A549 (cell line): Measurements from ENCODE around the gene PHRF1. TPM values are rescaled to one million over a fixed set of nuclear protein-coding genes. Genes with fewer than 3 reads are reported as not detected.

Experiments
- ATAC-seq, 2 experiments: fragments of 200-7000 bp in 1 of 2; fragments of >200 bp in 1 of 2; cut with Nextera tagmentation in 1 of 2; cut with Tn5 transposase in 1 of 2; 3 replicates each; pipeline versions ENCODE4 v1.8.0 to v1.9.1; 2018 to 2020; ENCODE audit warnings: mild to moderate bottlenecking in 1 of 2, moderate library complexity in 1 of 2
- CTCF ChIA-PET: fragments of 300-600 bp; sonication (Branson Sonifier 250); formaldehyde crosslinking; extraction: SDS; loops from one replicate; lab custom pipeline; 2021; ENCODE audit warnings: antibody characterized with exemption, inconsistent platforms; lab: Yijun Ruan, JAX
- POLR2A ChIA-PET: fragments of 350-600 bp; formaldehyde crosslinking; extraction: SDS; loops from one replicate; lab custom pipeline; 2021; ENCODE audit warnings: antibody characterized with exemption, inconsistent platforms; lab: Yijun Ruan, JAX
- DNase-seq, 2 experiments: peaks; one replicate each; pipeline versions ENCODE4 v3.0.0 to v3.0.0-alpha.2; 2011 to 2016; ENCODE audit warnings: low read depth in 1 of 2, low spot score in 1 of 2
- FAIRE-seq: peaks from 2 replicates; lab custom pipeline; 2011; peaks lifted over from hg19 to GRCh38; lab: Jason Lieb, UNC
- H3K27ac ChIP-seq, 2 experiments: fragments of >200 bp; sonication (Bioruptor Twin); formaldehyde crosslinking; 3 replicates each; pipeline ENCODE4 v1.5.1; 2016 to 2017
- H3K4me1 ChIP-seq: fragments of >200 bp; sonication (Bioruptor Twin); formaldehyde crosslinking; 3 replicates; pipeline ENCODE4 v1.6.1; 2016
- H3K4me2 ChIP-seq: fragments of >200 bp; sonication (Bioruptor Twin); formaldehyde crosslinking; 3 replicates; pipeline ENCODE4 v1.6.1; 2016
- H3K4me3 ChIP-seq: fragments of >200 bp; sonication (Bioruptor Twin); formaldehyde crosslinking; 3 replicates; pipeline ENCODE4 v1.5.1; 2016
- H3K9me3 ChIP-seq: fragments of >200 bp; sonication (Bioruptor Twin); formaldehyde crosslinking; 3 replicates; pipeline ENCODE4 v1.6.1; 2016
- CEBPB ChIP-seq, 2 experiments: fragments of >200 bp in 1 of 2; sonication (Bioruptor Twin) in 1 of 2; formaldehyde crosslinking in 1 of 2; IDR thresholded peaks; 2 replicates each; pipeline ENCODE4 v1.6.1; 2012 to 2016
- E2F6 ChIP-seq: IDR thresholded peaks from 2 replicates; pipeline ENCODE4 v1.6.1; 2012; ENCODE audit warnings: low read depth, borderline replicate concordance
- EHF ChIP-seq: fragments of 250-450 bp; sonication (Bioruptor Pico); IDR thresholded peaks from 2 replicates; pipeline ENCODE4 v1.5.0; 2020; ENCODE audit warnings: mild to moderate bottlenecking
- ESRRA ChIP-seq: fragments of 150-350 bp; IDR thresholded peaks from 2 replicates; pipeline ENCODE4 v1.6.1; 2014; ENCODE audit warnings: mild to moderate bottlenecking, low read length, borderline replicate concordance
- HES2 ChIP-seq: fragments of >200 bp; sonication (Bioruptor Twin); formaldehyde crosslinking; IDR thresholded peaks from 2 replicates; pipeline ENCODE4 v1.6.1; 2016
- HMGXB4 ChIP-seq: fragments of 250-450 bp; sonication (Bioruptor Pico); IDR thresholded peaks from 2 replicates; pipeline ENCODE4 v1.5.0; 2021; ENCODE audit warnings: mild to moderate bottlenecking, moderate library complexity, borderline replicate concordance
- HOXA7 ChIP-seq: fragments of 250-450 bp; sonication (Bioruptor Pico); IDR thresholded peaks from 2 replicates; pipeline ENCODE4 v1.5.0; 2020; ENCODE audit warnings: mild to moderate bottlenecking, moderate library complexity
- JUNB ChIP-seq: fragments of >200 bp; sonication (Bioruptor Twin); formaldehyde crosslinking; IDR thresholded peaks from 2 replicates; pipeline ENCODE4 v1.6.1; 2016
- KDM5A ChIP-seq: fragments of 200-600 bp; sonication (generic); IDR thresholded peaks from 2 replicates; pipeline ENCODE4 v1.6.1; 2016; ENCODE audit warnings: antibody characterized with exemption, mild to moderate bottlenecking
- MAZ ChIP-seq: fragments of 150-350 bp; IDR thresholded peaks from 2 replicates; pipeline ENCODE4 v1.6.1; 2014; ENCODE audit warnings: antibody characterized with exemption, low read depth, low read length, borderline replicate concordance
- NFE2L2 ChIP-seq: fragments of 150-350 bp; conservative IDR thresholded peaks from 2 replicates; pipeline ENCODE4 v1.6.1; 2014; ENCODE audit warnings: low read length
- POLR2A ChIP-seq: IDR thresholded peaks from 2 replicates; pipeline ENCODE4 v1.6.1; 2012; ENCODE audit warnings: mild to moderate bottlenecking, low read length
- RAD21 ChIP-seq, 2 experiments: fragments of >200 bp in 1 of 2; sonication (Bioruptor Twin) in 1 of 2; formaldehyde crosslinking in 1 of 2; IDR thresholded peaks in 1 of 2; conservative IDR thresholded peaks in 1 of 2; 2 replicates in 1 of 2; 3 replicates in 1 of 2; pipeline ENCODE4 v1.6.1; 2012 to 2018; ENCODE audit warnings: inconsistent platforms in 1 of 2
- RARB ChIP-seq: fragments of 250-450 bp; sonication (Bioruptor Pico); IDR thresholded peaks from 2 replicates; pipeline ENCODE4 v1.8.0; 2021; ENCODE audit warnings: mild to moderate bottlenecking, moderate library complexity
- RCOR1 ChIP-seq: fragments of 150-350 bp; IDR thresholded peaks from 2 replicates; pipeline ENCODE4 v1.6.1; 2014; ENCODE audit warnings: antibody characterized with exemption, low read length, low read depth
- SMC3 ChIP-seq: fragments of >200 bp; sonication (Bioruptor Twin); formaldehyde crosslinking; IDR thresholded peaks from 3 replicates; pipeline ENCODE4 v1.6.1; 2018; ENCODE audit warnings: inconsistent platforms
- SREBF2 ChIP-seq: fragments of 450-650 bp; IDR thresholded peaks from 2 replicates; pipeline ENCODE4 v1.6.1; 2014; ENCODE audit warnings: mild to moderate bottlenecking, moderate library complexity
- TFCP2L1 ChIP-seq: fragments of 250-450 bp; sonication (Bioruptor Pico); IDR thresholded peaks from 2 replicates; pipeline ENCODE4 v1.5.0; 2021; ENCODE audit warnings: mild to moderate bottlenecking
- TP53 ChIP-seq: fragments of 250-450 bp; sonication (Bioruptor Pico); IDR thresholded peaks from 2 replicates; pipeline ENCODE4 v1.5.0; 2021; ENCODE audit warnings: mild to moderate bottlenecking, moderate library complexity
- ZFP36 ChIP-seq: fragments of 450-650 bp; IDR thresholded peaks from 2 replicates; pipeline ENCODE4 v1.6.1; 2014; ENCODE audit warnings: borderline replicate concordance; ENCODE audit not compliant: partially characterized antibody
- ZSCAN20 ChIP-seq: fragments of 250-450 bp; sonication (Bioruptor Pico); IDR thresholded peaks from 2 replicates; pipeline ENCODE4 v1.8.0; 2022; ENCODE audit warnings: mild to moderate bottlenecking, moderate library complexity
- WGBS: methylation state at CpG from one replicate; pipeline ENCODE4 v1.1.6; 2017; ENCODE audit errors: missing lambda C conversion rate; 5-methylcytosine and 5-hydroxymethylcytosine counted together
- polyA plus RNA-seq, 4 experiments: library from polyadenylated mRNA; depleted of rRNA in 3 of 4; stranded (reverse); fragments of >200 nt; fragmentation: RNase III in 1 of 4; extraction: RNeasy Plus Mini Kit Qiagen cat#74134 plus additional on column Dnase treatment in 1 of 4; gene quantifications; 2 replicates in 3 of 4; 3 replicates in 1 of 4; pipeline ENCODE4 v1.2.3, GENCODE V29; 2011 to 2017
- TF ChIP-seq, protein P1 (sequence below): fragments of 200-600 bp; sonication (generic); IDR thresholded peaks from 2 replicates; pipeline ENCODE4 v1.6.1; 2016; ENCODE audit warnings: antibody characterized with exemption, mild to moderate bottlenecking, moderate library complexity

PHRF1 gene
- polyA plus RNA-seq, 2 of the 4 experiments (the other 2 are of a cell fraction), result 10.8 to 25.3 TPM

- H3K4me3 ChIP-seq, result no peak overlapping the region
- H3K4me2 ChIP-seq, result no peak overlapping the region
- CTCF ChIA-PET, result interaction anchor here (1.2 kb wide), 1 partner anchor 9 kb away, joined by 3 read pairs; no protein-coding TSS in a partner anchor
- no peak for ATAC-seq
- no peak overlapping the region for H3K27ac ChIP-seq
- H3K9me3 ChIP-seq, result no peaks in the 10 kb centered on the region
- H3K4me1 ChIP-seq, result peaks cover 21% of the 10 kb centered on the region
- POLR2A ChIA-PET, result no interaction called here
- TF ChIP-seq TP53 (CRISPR knock-in tag) (no peak), HOXA7 (CRISPR knock-in tag) (no peak)
- TF ChIP-seq, protein P1, sequence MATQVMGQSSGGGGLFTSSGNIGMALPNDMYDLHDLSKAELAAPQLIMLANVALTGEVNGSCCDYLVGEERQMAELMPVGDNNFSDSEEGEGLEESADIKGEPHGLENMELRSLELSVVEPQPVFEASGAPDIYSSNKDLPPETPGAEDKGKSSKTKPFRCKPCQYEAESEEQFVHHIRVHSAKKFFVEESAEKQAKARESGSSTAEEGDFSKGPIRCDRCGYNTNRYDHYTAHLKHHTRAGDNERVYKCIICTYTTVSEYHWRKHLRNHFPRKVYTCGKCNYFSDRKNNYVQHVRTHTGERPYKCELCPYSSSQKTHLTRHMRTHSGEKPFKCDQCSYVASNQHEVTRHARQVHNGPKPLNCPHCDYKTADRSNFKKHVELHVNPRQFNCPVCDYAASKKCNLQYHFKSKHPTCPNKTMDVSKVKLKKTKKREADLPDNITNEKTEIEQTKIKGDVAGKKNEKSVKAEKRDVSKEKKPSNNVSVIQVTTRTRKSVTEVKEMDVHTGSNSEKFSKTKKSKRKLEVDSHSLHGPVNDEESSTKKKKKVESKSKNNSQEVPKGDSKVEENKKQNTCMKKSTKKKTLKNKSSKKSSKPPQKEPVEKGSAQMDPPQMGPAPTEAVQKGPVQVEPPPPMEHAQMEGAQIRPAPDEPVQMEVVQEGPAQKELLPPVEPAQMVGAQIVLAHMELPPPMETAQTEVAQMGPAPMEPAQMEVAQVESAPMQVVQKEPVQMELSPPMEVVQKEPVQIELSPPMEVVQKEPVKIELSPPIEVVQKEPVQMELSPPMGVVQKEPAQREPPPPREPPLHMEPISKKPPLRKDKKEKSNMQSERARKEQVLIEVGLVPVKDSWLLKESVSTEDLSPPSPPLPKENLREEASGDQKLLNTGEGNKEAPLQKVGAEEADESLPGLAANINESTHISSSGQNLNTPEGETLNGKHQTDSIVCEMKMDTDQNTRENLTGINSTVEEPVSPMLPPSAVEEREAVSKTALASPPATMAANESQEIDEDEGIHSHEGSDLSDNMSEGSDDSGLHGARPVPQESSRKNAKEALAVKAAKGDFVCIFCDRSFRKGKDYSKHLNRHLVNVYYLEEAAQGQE, result no peak
- TF ChIP-seq, all 56 proteins: peak for 0
- DNase-seq (no peak), FAIRE-seq (no peak)
- 87% methylated on average over 18 of the region's 24 CpGs for WGBS
These were observed 42.8 kb downstream of the PHRF1 start for GRCh38 chr11:618856-619627.

DNA sequence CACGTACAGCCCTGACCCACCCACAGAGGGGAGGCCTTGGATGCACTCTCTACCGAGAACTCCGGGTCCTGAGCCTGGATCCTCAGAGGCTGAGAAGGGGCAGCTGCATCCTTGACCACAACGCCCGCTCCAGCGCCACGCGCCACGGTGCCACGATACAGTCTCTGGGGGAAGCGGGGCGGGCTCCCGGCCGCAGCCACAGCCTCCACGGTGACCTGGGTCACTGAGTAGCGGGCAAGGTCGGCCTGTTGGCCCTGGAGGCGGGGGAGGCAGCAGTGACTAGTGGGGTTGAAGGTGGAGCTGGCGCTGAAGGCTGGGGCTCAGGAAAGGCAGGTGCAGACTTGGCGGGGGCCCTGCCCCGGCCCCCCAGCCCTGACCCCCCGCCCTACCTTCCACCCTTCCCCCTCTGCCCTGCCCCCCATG lies 43.4 kb downstream of the PHRF1 start:
- 87% methylated on average over 14 of the region's 22 CpGs for WGBS
- ChIA-PET CTCF (interaction anchor here (1.2 kb wide), 1 partner anchor 9 kb away, joined by 3 read pairs; no protein-coding TSS in a partner anchor), POLR2A (no interaction called here)
- no peak overlapping the region for H3K4me2 ChIP-seq
- no peak for DNase-seq
- no peaks in the 10 kb centered on the region for H3K9me3 ChIP-seq
- peaks cover 27% of the 10 kb centered on the region for H3K4me1 ChIP-seq
- no peak overlapping the region for H3K27ac ChIP-seq
- no peak for FAIRE-seq
- ATAC-seq, result no peak
- TF ChIP-seq HES2 (no peak), E2F6 (no peak), CEBPB (IDR thresholded peaks at IDR 0.05) (no peak), MAZ (no peak), ESRRA (no peak), SMC3 (no peak), ZSCAN20 (CRISPR knock-in tag) (no peak), RCOR1 (no peak), TP53 (CRISPR knock-in tag) (no peak), EHF (CRISPR knock-in tag) (no peak), SREBF2 (no peak), KDM5A (no peak), RARB (CRISPR knock-in tag) (no peak), TFCP2L1 (CRISPR knock-in tag) (no peak), JUNB (no peak), HMGXB4 (no peak), NFE2L2 (no peak), RAD21 (conservative IDR thresholded peaks at IDR 0.05 in 1 of 2, IDR thresholded peaks at IDR 0.05 in 1 of 2) (no peak), ZFP36 (no peak), POLR2A (no peak)
- H3K4me3 ChIP-seq, result no peak overlapping the region
